Testis (tissue), 3 donors: ENCODE measurements around the gene STK38. TPM values are rescaled to one million over a fixed set of nuclear protein-coding genes. Genes with fewer than 3 reads are reported as not detected.

ENCODE experiments used
- DNase-seq: peaks from one replicate; pipeline ENCODE4 v3.0.0-alpha.2; 2019
- H3K27ac ChIP-seq, 2 donors: fragments of 200-600 bp; sonication (generic); one replicate each; pipeline ENCODE4 v1.5.1; 2019
- H3K27me3 ChIP-seq: fragments of 200-600 bp; sonication (generic); one replicate; pipeline ENCODE4 v1.5.1; 2019
- H3K36me3 ChIP-seq: fragments of 200-600 bp; sonication (generic); one replicate; pipeline ENCODE4 v1.5.1; 2017; ENCODE audit warnings: low read depth; ENCODE audit errors: missing control alignments
- H3K4me1 ChIP-seq: fragments of 200-600 bp; sonication (generic); one replicate; pipeline ENCODE4 v1.5.1; 2019
- H3K4me3 ChIP-seq, 2 donors: fragments of 200-600 bp; sonication (generic); one replicate each; pipeline ENCODE4 v1.5.1; 2017 to 2019
- H3K9me3 ChIP-seq: fragments of 200-600 bp; sonication (generic); one replicate; pipeline ENCODE4 v1.5.1; 2017
- POLR2A ChIP-seq: fragments of 450-650 bp; IDR thresholded peaks from one replicate; pipeline ENCODE4 v1.6.1; 2017; ENCODE audit warnings: antibody characterized with exemption, mild to moderate bottlenecking, moderate library complexity
- WGBS, 2 donors: methylation state at CpG; one replicate each; pipeline ENCODE4 v1.1.5; 2018; 5-methylcytosine and 5-hydroxymethylcytosine counted together
- intact Hi-C: fragments of 100-400 bp; cut with DNase I; formaldehyde crosslinking; loops from one replicate; pipeline ENCODE4 v1.15.1; 2023; ENCODE audit warnings: low total_unique reads
- polyA plus RNA-seq: library from polyadenylated mRNA; stranded (reverse); fragments of 350-450 nt; fragmentation: Illumina TruSeq; extraction: RNeasy Lipid Tissue Mini Kit (QIAGEN cat#74804); gene quantifications from one replicate; pipeline ENCODE4 v1.2.3, GENCODE V29; 2014; ENCODE audit warnings: low read depth, low replicate concordance; ENCODE audit not compliant: insufficient read depth
- total RNA-seq, 2 donors: library from RNA; depleted of rRNA; stranded (reverse); fragments of >200 nt; gene quantifications; one replicate each; pipeline ENCODE4 v1.2.3, GENCODE V29; 2016
- TF ChIP-seq, protein P1 (sequence below), 3 experiments: fragments of 450-650 bp in 2 of 3; fragments of 200-600 bp in 1 of 3; sonication (generic) in 1 of 3; IDR thresholded peaks; one replicate each; pipeline ENCODE4 v1.5.1; 2016 to 2019; ENCODE audit warnings: antibody characterized with exemption in 3 of 3, mild to moderate bottlenecking in 2 of 3, moderate library complexity in 1 of 3

STK38 gene
- total and polyA plus RNA-seq, 3 donors from 2014 or later: 20.4 to 23.9 (median 22.0) TPM

DNA sequence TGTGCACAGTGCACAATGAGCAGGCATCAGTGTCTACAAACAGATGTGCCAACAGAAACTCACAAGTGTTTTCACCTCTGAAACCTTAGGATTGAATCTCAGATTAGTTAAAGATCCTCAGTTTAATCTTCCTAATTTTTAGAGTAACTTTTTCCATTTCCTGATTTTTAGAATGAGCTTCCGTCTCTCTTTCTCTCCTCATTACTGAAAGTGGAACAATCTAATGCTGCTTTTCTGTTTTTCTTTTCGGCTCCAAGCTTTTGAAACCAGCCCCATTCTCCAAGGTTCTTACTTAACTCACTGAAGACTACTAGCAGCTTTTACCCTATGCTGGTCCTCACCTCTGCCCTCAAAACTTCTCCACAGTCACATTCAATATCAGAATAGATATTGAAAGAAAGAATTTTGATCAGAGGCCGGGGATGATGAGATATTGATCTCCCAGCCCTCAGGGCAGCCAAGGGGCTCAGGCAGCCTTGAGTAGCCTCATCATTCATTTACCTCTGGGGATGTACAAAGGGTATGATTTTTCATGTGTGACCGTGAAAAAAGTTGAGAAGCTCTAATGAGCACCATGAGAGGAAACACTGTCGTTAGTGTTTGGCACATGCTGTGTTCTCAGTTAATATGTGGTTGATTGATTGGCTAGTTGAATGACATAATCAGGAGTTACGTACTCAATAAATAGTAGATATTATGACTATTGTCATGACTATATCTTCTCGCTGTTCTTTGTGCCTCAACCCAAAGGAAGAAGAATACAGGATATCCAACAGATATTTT, 11.9 kb upstream of the STK38 start:
- DNase-seq: no peak
- no peak overlapping the region for H3K4me3 ChIP-seq
- H3K27me3 ChIP-seq: no peaks in the 10 kb centered on the region
- TF ChIP-seq, protein P1, sequence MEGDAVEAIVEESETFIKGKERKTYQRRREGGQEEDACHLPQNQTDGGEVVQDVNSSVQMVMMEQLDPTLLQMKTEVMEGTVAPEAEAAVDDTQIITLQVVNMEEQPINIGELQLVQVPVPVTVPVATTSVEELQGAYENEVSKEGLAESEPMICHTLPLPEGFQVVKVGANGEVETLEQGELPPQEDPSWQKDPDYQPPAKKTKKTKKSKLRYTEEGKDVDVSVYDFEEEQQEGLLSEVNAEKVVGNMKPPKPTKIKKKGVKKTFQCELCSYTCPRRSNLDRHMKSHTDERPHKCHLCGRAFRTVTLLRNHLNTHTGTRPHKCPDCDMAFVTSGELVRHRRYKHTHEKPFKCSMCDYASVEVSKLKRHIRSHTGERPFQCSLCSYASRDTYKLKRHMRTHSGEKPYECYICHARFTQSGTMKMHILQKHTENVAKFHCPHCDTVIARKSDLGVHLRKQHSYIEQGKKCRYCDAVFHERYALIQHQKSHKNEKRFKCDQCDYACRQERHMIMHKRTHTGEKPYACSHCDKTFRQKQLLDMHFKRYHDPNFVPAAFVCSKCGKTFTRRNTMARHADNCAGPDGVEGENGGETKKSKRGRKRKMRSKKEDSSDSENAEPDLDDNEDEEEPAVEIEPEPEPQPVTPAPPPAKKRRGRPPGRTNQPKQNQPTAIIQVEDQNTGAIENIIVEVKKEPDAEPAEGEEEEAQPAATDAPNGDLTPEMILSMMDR (IDR thresholded peaks at IDR 0.05): no peak
- no peak for TF ChIP-seq POLR2A
- intact Hi-C loops: no loop called here
- no peak overlapping the region for H3K27ac ChIP-seq
- no peaks in the 10 kb centered on the region for H3K4me1 ChIP-seq
- WGBS, 2 donors: 65 to 70% methylated on average over 7 of the region's 7 CpGs
- no peaks in the 10 kb centered on the region for H3K9me3 ChIP-seq
- H3K36me3 ChIP-seq: no peaks in the 10 kb centered on the region

DNA sequence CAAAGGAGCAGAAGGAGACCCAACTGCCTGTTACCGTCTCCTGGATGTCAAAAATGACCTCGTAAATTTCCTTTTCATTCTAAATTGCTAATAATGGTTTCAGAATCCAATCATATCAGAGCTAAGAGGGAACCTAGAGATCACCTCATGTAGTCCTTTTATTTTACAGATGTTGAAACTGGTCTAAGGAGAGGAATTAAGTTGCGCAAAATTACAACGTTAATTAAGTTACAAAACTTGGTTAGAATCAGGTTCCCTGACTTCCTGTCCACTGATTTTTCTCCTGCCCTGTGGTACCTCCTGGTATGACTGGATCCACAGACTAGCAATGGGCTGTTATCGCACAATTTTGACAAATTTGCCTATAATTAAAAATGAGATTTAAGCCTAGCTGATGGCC, 9.0 kb upstream of the STK38 start:
- WGBS, 2 donors: 91 to 94% methylated on average over 5 of the region's 5 CpGs
- no peak overlapping the region for H3K27ac ChIP-seq
- H3K4me3 ChIP-seq: no peak overlapping the region
- H3K27me3 ChIP-seq: no peaks in the 10 kb centered on the region
- intact Hi-C loops: no loop called here
- H3K4me1 ChIP-seq: no peaks in the 10 kb centered on the region
- no peaks in the 10 kb centered on the region for H3K36me3 ChIP-seq
- no peak for DNase-seq
- no peaks in the 10 kb centered on the region for H3K9me3 ChIP-seq
- no peak for TF ChIP-seq POLR2A
- TF ChIP-seq, protein P1 (IDR thresholded peaks at IDR 0.05): no peak

DNA sequence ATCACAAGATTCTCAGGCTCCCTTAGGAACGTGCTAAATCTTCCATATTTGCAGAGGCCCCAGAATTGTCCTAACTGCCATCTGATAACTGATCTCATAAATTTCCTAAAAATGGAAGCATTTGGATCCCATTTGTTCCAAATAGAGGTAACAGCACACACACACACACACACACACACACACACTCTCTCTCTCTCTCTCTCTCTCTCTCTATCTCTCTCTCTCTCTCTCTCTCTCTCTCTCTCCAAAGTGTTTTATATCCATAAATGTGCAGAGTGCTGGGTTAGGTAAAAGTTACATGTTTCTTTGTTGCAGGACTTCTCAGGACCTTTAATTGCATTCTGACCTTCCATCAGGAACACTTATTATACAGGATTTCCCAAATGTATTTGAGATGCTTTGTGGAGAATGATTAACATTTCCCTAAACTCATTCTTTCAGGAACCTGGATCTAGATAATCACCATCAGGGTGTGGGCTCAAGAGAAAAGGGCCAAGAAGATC, 8.5 kb upstream of the STK38 start:
- Histone ChIP-seq H3K9me3 (no peaks in the 10 kb centered on the region), H3K36me3 (no peaks in the 10 kb centered on the region), H3K27ac (no peak overlapping the region), H3K4me3 (no peak overlapping the region), H3K4me1 (no peaks in the 10 kb centered on the region), H3K27me3 (no peaks in the 10 kb centered on the region)
- DNase-seq: no peak
- no peak for TF ChIP-seq POLR2A
- TF ChIP-seq, protein P1 (IDR thresholded peaks at IDR 0.05): no peak
- WGBS, 2 donors: 69 to 72% methylated on average over 1 of the region's 1 CpG
- intact Hi-C loops: no loop called here

DNA sequence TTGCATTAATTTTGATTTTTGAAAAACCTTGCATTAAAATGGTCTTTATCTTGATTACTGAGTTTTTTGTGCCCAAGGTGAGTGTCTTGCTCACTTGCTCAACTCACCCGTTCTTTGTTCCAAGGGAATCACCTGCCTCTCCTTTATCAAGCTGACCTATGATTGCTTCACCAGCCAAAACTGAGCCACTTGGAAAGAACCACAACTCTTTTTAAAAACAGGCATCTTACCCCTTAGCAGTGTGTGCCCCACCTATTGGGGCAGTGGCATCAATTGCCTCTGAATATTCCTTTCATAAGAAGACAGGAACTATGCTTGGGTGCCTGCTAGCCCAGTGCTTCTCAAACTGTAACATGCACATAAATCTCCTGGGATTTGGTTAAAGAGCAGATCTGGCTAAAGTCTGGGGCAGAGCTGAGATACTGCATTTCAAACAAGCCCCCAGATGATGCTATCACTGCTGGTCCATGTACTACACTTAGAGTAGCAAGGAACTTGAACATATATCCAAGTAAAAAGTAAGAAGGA, 3.3 kb upstream of the STK38 start:
- 73 to 92% methylated on average over 1 of the region's 1 CpG for WGBS, 2 donors
- Histone ChIP-seq H3K9me3 (no peaks in the 10 kb centered on the region), H3K27ac (no peak overlapping the region), H3K27me3 (no peaks in the 10 kb centered on the region), H3K4me3 (no peak overlapping the region), H3K36me3 (no peaks in the 10 kb centered on the region), H3K4me1 (peaks cover 8% of the 10 kb centered on the region)
- DNase-seq: no peak
- intact Hi-C loops: no loop called here
- TF ChIP-seq, protein P1 (IDR thresholded peaks at IDR 0.05): no peak
- TF ChIP-seq POLR2A: no peak

DNA sequence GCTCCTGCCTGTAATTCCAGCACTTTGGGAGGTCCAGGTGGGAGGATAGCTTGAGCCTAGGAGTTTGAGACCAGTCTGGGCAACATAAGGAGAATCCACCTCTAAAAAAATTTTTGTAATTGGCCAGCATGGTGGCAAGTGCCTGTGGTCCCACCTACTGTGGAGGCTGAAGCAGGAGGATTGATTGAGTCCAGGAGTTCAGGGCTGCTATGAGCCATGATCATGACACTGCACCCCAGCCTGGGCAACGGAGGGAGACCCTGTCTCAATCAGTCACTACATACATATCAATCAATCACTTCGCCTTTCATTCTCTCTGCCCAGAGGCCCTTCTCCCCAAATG, 1.1 kb upstream of the STK38 start:
- no peak for TF ChIP-seq POLR2A
- TF ChIP-seq, protein P1 (IDR thresholded peaks at IDR 0.05): no peak
- peaks cover 19% of the 10 kb centered on the region for H3K4me1 ChIP-seq
- intact Hi-C loops: loop anchor here (10.0 kb wide), 1 partner anchor 46 kb away; the partner anchor contains the start of gene SRSF3
- H3K9me3 ChIP-seq: no peaks in the 10 kb centered on the region
- no peak overlapping the region for H3K27ac ChIP-seq
- no peak overlapping the region for H3K4me3 ChIP-seq
- no peak for DNase-seq
- no peaks in the 10 kb centered on the region for H3K36me3 ChIP-seq
- H3K27me3 ChIP-seq: no peaks in the 10 kb centered on the region
- 74 to 89% methylated on average over 2 of the region's 2 CpGs for WGBS, 2 donors
